ENCODE results near the gene CPED1.

- no peak for TF ChIP-seq ESRRA (CRISPR knock-in tag; IDR thresholded peaks at IDR 0.05; ENCODE audit: borderline replicate concordance)
- TF ChIP-seq CTCF (IDR thresholded peaks at IDR 0.05), result no peak
- TF ChIP-seq SMAD3 (CRISPR knock-in tag; IDR thresholded peaks at IDR 0.05; ENCODE audit: borderline replicate concordance), result no peak
- TF ChIP-seq, protein P1, sequence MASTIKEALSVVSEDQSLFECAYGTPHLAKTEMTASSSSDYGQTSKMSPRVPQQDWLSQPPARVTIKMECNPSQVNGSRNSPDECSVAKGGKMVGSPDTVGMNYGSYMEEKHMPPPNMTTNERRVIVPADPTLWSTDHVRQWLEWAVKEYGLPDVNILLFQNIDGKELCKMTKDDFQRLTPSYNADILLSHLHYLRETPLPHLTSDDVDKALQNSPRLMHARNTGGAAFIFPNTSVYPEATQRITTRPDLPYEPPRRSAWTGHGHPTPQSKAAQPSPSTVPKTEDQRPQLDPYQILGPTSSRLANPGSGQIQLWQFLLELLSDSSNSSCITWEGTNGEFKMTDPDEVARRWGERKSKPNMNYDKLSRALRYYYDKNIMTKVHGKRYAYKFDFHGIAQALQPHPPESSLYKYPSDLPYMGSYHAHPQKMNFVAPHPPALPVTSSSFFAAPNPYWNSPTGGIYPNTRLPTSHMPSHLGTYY (CRISPR knock-in tag; IDR thresholded peaks at IDR 0.05), result no peak
- no peak for TF ChIP-seq MAX (CRISPR knock-in tag; IDR thresholded peaks at IDR 0.05)
- TF ChIP-seq SP1 (CRISPR knock-in tag; conservative IDR thresholded peaks at IDR 0.05), result no peak
- TF ChIP-seq ZBTB43 (CRISPR knock-in tag; IDR thresholded peaks at IDR 0.05), result no peak
- TF ChIP-seq ATF2 (CRISPR knock-in tag; IDR thresholded peaks at IDR 0.05; ENCODE audit: borderline replicate concordance, low read depth), result no peak
- no peak for TF ChIP-seq ZNF232 (CRISPR knock-in tag; IDR thresholded peaks at IDR 0.05)
- TF ChIP-seq, protein P2, sequence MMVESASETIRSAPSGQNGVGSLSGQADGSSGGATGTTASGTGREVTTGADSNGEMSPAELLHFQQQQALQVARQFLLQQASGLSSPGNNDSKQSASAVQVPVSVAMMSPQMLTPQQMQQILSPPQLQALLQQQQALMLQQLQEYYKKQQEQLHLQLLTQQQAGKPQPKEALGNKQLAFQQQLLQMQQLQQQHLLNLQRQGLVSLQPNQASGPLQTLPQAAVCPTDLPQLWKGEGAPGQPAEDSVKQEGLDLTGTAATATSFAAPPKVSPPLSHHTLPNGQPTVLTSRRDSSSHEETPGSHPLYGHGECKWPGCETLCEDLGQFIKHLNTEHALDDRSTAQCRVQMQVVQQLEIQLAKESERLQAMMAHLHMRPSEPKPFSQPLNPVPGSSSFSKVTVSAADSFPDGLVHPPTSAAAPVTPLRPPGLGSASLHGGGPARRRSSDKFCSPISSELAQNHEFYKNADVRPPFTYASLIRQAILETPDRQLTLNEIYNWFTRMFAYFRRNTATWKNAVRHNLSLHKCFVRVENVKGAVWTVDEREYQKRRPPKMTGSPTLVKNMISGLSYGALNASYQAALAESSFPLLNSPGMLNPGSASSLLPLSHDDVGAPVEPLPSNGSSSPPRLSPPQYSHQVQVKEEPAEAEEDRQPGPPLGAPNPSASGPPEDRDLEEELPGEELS (CRISPR knock-in tag; IDR thresholded peaks at IDR 0.05), result no peak
- TF ChIP-seq JAZF1 (CRISPR knock-in tag; IDR thresholded peaks at IDR 0.05), result no peak
- TF ChIP-seq ATF1 (CRISPR knock-in tag; IDR thresholded peaks at IDR 0.05), result no peak
Measured at GRCh38 chr7:121116396-121116795, 127.9 kb downstream of the CPED1 start.

Measured in WTC11 (cell line).